Measurements from ENCODE around the gene RBBP9. TPM values are rescaled to one million over a fixed set of nuclear protein-coding genes. Genes with fewer than 3 reads are reported as not detected.

Gene RBBP9
- total and polyA plus RNA-seq, 4 donors: 6.4 to 9.5 (median 7.0) TPM

DNA sequence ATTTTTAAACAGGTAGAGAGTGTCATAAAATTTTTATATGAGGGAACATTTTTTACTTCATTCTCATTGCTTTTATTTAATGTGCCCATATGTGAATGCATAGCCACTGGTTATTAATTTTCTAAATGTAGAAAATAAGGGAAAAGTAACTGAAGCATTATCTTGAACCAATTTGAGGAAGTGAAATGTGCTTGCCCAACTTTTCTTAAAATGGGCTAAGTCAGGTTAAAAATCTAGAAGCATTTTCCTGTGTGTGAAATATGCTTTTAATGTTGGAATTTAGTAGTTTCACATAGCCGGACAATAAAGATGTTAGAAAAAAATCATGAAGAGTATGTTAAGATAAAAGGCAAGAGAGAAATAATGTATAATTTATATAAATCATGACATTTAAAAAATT lies 14.5 kb upstream of the RBBP9 start (continued):
- no peak for TF ChIP-seq GABPA (IDR thresholded peaks at IDR 0.05 in 1 of 2, conservative IDR thresholded peaks at IDR 0.05 in 1 of 2)

DNA sequence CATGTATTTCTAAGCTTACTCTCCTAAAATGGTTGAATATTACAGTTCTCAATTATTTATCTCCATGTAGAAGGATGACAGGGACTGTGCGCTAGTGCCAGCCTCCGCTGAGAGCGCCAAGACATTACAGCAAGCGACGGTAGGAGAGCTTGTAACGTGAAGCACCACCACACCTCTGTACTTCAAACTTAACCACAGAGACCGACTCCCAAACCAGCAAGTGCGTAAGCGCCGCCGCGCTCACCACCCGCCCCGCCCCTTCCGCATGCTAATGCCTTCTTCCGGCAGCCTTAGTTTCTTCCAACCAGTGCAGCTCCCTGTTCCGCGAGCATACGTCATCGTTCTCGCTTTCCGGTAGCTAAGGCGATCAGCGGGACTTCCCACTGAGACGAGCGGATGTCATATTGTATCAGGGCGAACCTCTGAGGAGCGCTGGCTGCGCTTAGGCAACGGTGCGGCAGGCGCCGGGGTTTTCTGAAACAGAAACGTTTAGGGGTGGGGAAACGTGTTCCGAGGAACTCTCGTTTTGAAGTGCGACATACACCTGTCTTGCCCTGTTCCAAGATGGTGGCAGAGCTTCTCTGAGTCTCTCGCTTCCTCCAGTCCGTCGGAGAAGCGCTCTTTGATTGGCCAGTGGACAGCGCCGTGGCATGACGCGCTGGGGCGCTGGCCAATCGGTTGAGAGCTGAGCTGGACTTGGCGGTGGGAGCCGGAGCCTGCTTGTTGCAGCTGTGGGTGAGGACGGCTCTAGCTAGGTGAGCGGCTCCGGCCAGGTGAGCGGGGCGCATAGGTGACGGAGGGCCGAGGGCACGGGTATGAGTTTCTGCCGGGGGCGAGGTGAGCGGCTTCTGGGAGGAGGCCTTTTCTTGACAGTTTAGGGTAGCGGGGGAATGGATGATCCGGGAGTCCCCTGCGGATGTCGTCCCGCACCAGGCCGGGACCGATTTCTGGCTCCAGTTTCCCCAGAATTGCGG lies 10.5 kb upstream of the RBBP9 start, which contains the start of gene SEC23B:
Gene SEC23B, plus strand, starts transcription at position 723 of the 974 bp plus-strand sequence. CDS start 2,896 bp downstream, outside the sequence.
- Histone ChIP-seq H3K4me1 (ENCODE audit: control insufficient read depth in 4 of 4, insufficient read depth in 4 of 4, low read length in 3 of 4) (peaks cover 0 to 26% (median 13%) of the 10 kb centered on the region in 4 donors), H3K36me3 (ENCODE audit: control insufficient read depth in 4 of 4, insufficient read depth in 3 of 4, low read depth in 1 of 4, low read length in 3 of 4) (peaks cover 0 to 16% (median 10%) of the 10 kb centered on the region in 4 donors), H3K9me3 (ENCODE audit: control insufficient read depth in 4 of 4, low read length in 3 of 4) (no peaks in the 10 kb centered on the region), H3K27me3 (ENCODE audit: control insufficient read depth in 4 of 4, insufficient read depth in 4 of 4, low read length in 3 of 4) (no peaks in the 10 kb centered on the region), H3K9ac (ENCODE audit: low read depth in 1 of 2, low read length in 2 of 2) (peak within 1 kb of the TSS; percentile 98 to 99), H3K27ac (ENCODE audit: low read depth in 1 of 2, low read length in 2 of 2) (peak within 1 kb of the TSS; percentile 98 to 100), H3K4me3 (ENCODE audit: low read depth in 1 of 3, low read length in 3 of 3) (peak within 1 kb of the TSS; percentile 76 to 99 (median 96))
- DNase-seq (ENCODE audit: low spot score): peak; percentile 94
- under 1% methylated on average over 69 of the region's 69 CpGs for WGBS
- TF ChIP-seq, protein P1, sequence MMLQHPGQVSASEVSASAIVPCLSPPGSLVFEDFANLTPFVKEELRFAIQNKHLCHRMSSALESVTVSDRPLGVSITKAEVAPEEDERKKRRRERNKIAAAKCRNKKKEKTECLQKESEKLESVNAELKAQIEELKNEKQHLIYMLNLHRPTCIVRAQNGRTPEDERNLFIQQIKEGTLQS (IDR thresholded peaks at IDR 0.05): no peak
- no peak for TF ChIP-seq HNF4A (conservative IDR thresholded peaks at IDR 0.05)
- no peak for TF ChIP-seq FOXA2 (IDR thresholded peaks at IDR 0.05)
- TF ChIP-seq, protein P2, sequence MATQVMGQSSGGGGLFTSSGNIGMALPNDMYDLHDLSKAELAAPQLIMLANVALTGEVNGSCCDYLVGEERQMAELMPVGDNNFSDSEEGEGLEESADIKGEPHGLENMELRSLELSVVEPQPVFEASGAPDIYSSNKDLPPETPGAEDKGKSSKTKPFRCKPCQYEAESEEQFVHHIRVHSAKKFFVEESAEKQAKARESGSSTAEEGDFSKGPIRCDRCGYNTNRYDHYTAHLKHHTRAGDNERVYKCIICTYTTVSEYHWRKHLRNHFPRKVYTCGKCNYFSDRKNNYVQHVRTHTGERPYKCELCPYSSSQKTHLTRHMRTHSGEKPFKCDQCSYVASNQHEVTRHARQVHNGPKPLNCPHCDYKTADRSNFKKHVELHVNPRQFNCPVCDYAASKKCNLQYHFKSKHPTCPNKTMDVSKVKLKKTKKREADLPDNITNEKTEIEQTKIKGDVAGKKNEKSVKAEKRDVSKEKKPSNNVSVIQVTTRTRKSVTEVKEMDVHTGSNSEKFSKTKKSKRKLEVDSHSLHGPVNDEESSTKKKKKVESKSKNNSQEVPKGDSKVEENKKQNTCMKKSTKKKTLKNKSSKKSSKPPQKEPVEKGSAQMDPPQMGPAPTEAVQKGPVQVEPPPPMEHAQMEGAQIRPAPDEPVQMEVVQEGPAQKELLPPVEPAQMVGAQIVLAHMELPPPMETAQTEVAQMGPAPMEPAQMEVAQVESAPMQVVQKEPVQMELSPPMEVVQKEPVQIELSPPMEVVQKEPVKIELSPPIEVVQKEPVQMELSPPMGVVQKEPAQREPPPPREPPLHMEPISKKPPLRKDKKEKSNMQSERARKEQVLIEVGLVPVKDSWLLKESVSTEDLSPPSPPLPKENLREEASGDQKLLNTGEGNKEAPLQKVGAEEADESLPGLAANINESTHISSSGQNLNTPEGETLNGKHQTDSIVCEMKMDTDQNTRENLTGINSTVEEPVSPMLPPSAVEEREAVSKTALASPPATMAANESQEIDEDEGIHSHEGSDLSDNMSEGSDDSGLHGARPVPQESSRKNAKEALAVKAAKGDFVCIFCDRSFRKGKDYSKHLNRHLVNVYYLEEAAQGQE (IDR thresholded peaks at IDR 0.05): peak; percentile 65
- TF ChIP-seq, protein P3, sequence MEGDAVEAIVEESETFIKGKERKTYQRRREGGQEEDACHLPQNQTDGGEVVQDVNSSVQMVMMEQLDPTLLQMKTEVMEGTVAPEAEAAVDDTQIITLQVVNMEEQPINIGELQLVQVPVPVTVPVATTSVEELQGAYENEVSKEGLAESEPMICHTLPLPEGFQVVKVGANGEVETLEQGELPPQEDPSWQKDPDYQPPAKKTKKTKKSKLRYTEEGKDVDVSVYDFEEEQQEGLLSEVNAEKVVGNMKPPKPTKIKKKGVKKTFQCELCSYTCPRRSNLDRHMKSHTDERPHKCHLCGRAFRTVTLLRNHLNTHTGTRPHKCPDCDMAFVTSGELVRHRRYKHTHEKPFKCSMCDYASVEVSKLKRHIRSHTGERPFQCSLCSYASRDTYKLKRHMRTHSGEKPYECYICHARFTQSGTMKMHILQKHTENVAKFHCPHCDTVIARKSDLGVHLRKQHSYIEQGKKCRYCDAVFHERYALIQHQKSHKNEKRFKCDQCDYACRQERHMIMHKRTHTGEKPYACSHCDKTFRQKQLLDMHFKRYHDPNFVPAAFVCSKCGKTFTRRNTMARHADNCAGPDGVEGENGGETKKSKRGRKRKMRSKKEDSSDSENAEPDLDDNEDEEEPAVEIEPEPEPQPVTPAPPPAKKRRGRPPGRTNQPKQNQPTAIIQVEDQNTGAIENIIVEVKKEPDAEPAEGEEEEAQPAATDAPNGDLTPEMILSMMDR (IDR thresholded peaks at IDR 0.05; ENCODE audit: low read depth, low read length, missing input control): no peak
- TF ChIP-seq YY1 (IDR thresholded peaks at IDR 0.05): peak; percentile 99
- TF ChIP-seq, protein P4, sequence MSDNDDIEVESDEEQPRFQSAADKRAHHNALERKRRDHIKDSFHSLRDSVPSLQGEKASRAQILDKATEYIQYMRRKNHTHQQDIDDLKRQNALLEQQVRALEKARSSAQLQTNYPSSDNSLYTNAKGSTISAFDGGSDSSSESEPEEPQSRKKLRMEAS (IDR thresholded peaks at IDR 0.05): peak; percentile 79
- TF ChIP-seq NR2F2 (IDR thresholded peaks at IDR 0.05): no peak
- no peak for TF ChIP-seq FOXA1 (IDR thresholded peaks at IDR 0.05)
- TF ChIP-seq HNF4G (IDR thresholded peaks at IDR 0.05): no peak
- TF ChIP-seq, protein P5, sequence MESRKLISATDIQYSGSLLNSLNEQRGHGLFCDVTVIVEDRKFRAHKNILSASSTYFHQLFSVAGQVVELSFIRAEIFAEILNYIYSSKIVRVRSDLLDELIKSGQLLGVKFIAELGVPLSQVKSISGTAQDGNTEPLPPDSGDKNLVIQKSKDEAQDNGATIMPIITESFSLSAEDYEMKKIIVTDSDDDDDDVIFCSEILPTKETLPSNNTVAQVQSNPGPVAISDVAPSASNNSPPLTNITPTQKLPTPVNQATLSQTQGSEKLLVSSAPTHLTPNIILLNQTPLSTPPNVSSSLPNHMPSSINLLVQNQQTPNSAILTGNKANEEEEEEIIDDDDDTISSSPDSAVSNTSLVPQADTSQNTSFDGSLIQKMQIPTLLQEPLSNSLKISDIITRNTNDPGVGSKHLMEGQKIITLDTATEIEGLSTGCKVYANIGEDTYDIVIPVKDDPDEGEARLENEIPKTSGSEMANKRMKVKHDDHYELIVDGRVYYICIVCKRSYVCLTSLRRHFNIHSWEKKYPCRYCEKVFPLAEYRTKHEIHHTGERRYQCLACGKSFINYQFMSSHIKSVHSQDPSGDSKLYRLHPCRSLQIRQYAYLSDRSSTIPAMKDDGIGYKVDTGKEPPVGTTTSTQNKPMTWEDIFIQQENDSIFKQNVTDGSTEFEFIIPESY (IDR thresholded peaks at IDR 0.05): peak; percentile 92
- TF ChIP-seq GABPA (IDR thresholded peaks at IDR 0.05 in 1 of 2, conservative IDR thresholded peaks at IDR 0.05 in 1 of 2): peak; percentile 79 to 95
- TF ChIP-seq SP1 (IDR thresholded peaks at IDR 0.05): peak; percentile 73
- TF ChIP-seq EGR1 (IDR thresholded peaks at IDR 0.05; ENCODE audit: low read depth in 2 of 2): no peak
- peak in 1 of 2 donors; percentile 11 for TF ChIP-seq RAD21 (IDR thresholded peaks at IDR 0.05)
- TF ChIP-seq RXRA (IDR thresholded peaks at IDR 0.05): peak in 1 of 2 donors; percentile 27
- peak; percentile 74 to 79 for TF ChIP-seq JUND (IDR thresholded peaks at IDR 0.05)
- TF ChIP-seq TAF1 (conservative IDR thresholded peaks at IDR 0.05): peak; percentile 60
